IPS-18a (cell line): ENCODE measurements around the gene CRADD.
"Not testable (repeated sequence)": the region's sequence is repeated elsewhere in the genome, so short reads cannot be mapped to it uniquely, and the experiment has no call there.

Experiments used
- H3K27ac ChIP-seq: one replicate; pipeline ENCODE4 v1.5.1; 2013; ENCODE audit warnings: low read length
- H3K27me3 ChIP-seq: one replicate; pipeline ENCODE4 v1.6.1; 2013; ENCODE audit warnings: mild to moderate bottlenecking, low read length; ENCODE audit not compliant: control insufficient read depth, insufficient read depth
- H3K36me3 ChIP-seq: one replicate; pipeline ENCODE4 v1.6.1; 2013; ENCODE audit warnings: low read depth, low read length; ENCODE audit not compliant: control insufficient read depth
- H3K4me1 ChIP-seq: one replicate; pipeline ENCODE4 v1.6.1; 2013; ENCODE audit warnings: low read depth, low read length; ENCODE audit not compliant: control insufficient read depth
- H3K4me3 ChIP-seq: one replicate; pipeline ENCODE4 v1.5.1; 2013; ENCODE audit warnings: low read length
- H3K9ac ChIP-seq: one replicate; pipeline ENCODE4 v1.6.1; 2013; ENCODE audit warnings: mild to moderate bottlenecking, low read length, moderate library complexity
- H3K9me3 ChIP-seq: one replicate; pipeline ENCODE4 v1.6.1; 2013; ENCODE audit warnings: low read depth, low read length; ENCODE audit not compliant: control insufficient read depth

The CRADD gene

DNA sequence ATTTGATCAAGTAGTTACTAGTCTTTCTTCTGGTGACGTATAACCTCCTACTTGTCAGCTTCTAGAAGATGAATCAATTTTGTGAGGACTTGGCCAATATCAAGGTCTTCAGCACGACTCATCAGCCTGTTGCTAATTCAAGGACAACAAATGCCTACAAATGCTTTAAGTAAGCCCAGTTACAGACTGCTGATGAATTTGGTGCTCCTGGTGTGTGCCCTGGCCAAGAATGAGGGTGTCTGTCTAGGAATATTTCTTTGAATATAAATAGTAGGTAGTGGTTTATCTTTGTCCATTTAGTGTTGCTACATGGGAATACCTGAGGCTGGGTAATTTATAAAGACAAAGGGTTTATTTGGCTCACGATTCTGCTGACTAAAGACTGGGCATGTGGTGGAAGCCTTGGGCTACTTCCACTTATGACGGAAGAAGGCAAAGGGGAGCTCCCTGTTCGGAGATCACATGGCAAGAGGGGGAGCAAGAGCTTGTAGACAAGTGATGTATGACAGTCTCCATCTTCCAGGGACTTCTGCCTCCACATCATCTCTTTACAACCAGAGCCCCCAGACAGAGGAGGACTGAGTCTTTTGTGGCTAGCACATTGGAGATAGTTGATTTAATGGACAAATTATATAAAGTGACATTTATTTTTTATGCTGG lies 180.2 kb downstream of the CRADD start:
- Histone ChIP-seq H3K27ac (no peak overlapping the region), H3K9ac (no peak overlapping the region), H3K27me3 (no peaks in the 10 kb centered on the region), H3K36me3 (no peaks in the 10 kb centered on the region), H3K4me1 (no peaks in the 10 kb centered on the region), H3K9me3 (no peaks in the 10 kb centered on the region), H3K4me3 (no peak overlapping the region)

GRCh38 chr12:93857991-93858447 lies 180.8 kb downstream of the CRADD start:
- Histone ChIP-seq H3K9ac (no peak overlapping the region), H3K27me3 (no peaks in the 10 kb centered on the region), H3K27ac (no peak overlapping the region), H3K36me3 (no peaks in the 10 kb centered on the region), H3K9me3 (no peaks in the 10 kb centered on the region), H3K4me3 (no peak overlapping the region), H3K4me1 (no peaks in the 10 kb centered on the region)

DNA sequence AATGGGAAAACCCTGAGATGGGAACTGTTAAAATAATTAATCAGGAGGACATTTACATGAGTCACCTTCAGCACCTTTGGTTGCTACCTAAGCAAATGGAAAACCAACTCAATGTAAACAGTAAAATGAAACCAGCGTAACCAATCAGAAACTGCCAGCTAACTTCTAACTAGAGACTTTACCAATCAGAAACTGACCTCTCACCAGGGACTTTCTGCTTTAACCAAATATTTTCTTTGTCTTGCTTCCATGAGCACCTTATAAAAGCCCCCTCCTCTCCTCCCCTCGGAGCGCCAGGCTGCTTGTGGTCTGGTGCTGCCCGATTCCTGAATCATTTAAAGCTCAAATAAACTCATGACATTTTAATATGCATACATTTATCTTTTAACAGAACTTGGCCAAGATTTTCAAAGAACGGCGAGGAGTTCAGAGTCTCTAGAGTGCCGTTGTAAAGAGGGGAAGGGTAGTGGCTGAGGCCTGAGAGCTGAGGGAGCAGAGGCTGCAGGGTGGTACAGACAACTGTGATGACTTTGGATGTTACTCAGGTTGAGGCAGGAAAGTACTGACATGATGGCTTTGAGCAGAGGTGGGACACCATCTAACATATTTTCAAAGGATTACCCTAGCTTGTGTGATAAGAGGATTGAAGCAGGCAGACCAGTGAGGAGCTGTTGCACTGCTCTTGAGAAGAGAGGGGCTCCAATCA lies 183.6 kb downstream of the CRADD start:
- no peaks in the 10 kb centered on the region for H3K27me3 ChIP-seq
- no peak overlapping the region for H3K4me3 ChIP-seq
- H3K4me1 ChIP-seq: no peaks in the 10 kb centered on the region
- no peak overlapping the region for H3K27ac ChIP-seq
- no peaks in the 10 kb centered on the region for H3K36me3 ChIP-seq
- no peak overlapping the region for H3K9ac ChIP-seq
- H3K9me3 ChIP-seq: peaks cover 8% of the 10 kb centered on the region

GRCh38 chr12:93862424-93862823 lies 185.2 kb downstream of the CRADD start:
- H3K9me3 ChIP-seq: peaks cover 11% of the 10 kb centered on the region
- H3K27me3 ChIP-seq: no peaks in the 10 kb centered on the region
- no peak overlapping the region for H3K9ac ChIP-seq
- H3K4me1 ChIP-seq: no peaks in the 10 kb centered on the region
- H3K27ac ChIP-seq: no peak overlapping the region
- H3K36me3 ChIP-seq: no peaks in the 10 kb centered on the region
- no peak overlapping the region for H3K4me3 ChIP-seq

DNA sequence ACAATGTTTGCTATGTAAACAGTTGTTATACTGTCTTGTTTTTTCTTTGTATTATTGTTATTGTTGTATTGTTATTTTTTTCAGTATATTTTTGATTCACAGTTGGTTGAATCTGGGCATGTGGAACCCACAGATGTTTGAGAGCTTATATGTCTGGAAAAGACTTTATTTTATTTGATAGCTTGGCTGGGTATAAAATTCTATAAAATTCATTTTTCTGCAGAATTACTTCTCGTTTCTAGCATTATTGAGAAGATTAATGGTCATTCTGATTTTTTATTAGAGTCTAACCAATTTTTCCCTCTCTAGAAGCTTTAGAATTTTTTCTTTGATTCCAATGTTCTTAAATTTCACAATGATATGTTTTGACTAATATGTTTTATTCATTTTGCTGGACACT lies 188.6 kb downstream of the CRADD start:
- Histone ChIP-seq H3K36me3 (no peaks in the 10 kb centered on the region), H3K27me3 (no peaks in the 10 kb centered on the region), H3K4me3 (no peak overlapping the region), H3K9me3 (peaks cover 11% of the 10 kb centered on the region), H3K9ac (no peak overlapping the region), H3K4me1 (no peaks in the 10 kb centered on the region), H3K27ac (no peak overlapping the region)

- H3K4me3 ChIP-seq: no peak overlapping the region
- no peak overlapping the region for H3K9ac ChIP-seq
- no peak overlapping the region for H3K27ac ChIP-seq
- peaks cover 11% of the 10 kb centered on the region for H3K9me3 ChIP-seq
- H3K27me3 ChIP-seq: no peaks in the 10 kb centered on the region
- H3K36me3 ChIP-seq: no peaks in the 10 kb centered on the region
- H3K4me1 ChIP-seq: no peaks in the 10 kb centered on the region
Measured at GRCh38 chr12:93868771-93869170, 191.6 kb downstream of the CRADD start.

GRCh38 chr12:93870020-93870795 lies 193.0 kb downstream of the CRADD start:
- Histone ChIP-seq H3K27ac (no peak overlapping the region), H3K4me3 (no peak overlapping the region), H3K9ac (no peak overlapping the region), H3K4me1 (no peaks in the 10 kb centered on the region), H3K27me3 (no peaks in the 10 kb centered on the region), H3K36me3 (no peaks in the 10 kb centered on the region), H3K9me3 (peaks cover 7% of the 10 kb centered on the region)

GRCh38 chr12:93871566-93871965 lies 194.4 kb downstream of the CRADD start:
- H3K27ac ChIP-seq, H3K9me3 ChIP-seq, H3K36me3 ChIP-seq: not testable (repeated sequence)

DNA sequence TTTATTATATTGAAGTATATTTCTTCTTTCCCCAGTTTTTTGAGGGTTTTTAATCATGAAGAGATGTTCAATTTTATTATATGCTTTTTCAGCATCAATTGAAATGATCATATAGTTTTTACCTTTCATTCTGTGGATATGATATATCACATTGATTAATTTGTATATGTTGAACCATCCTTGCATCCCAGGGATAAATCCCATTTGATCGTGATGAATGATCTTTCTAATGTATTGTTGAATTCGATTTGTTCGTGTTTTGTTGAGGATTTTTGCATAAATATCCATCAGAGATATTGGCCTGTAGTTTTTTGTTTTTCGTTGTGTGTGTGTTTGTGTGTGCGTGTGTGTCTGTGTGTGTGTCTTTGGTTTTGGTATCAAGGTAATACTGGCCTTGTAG lies 196.4 kb downstream of the CRADD start:
- Histone ChIP-seq H3K36me3 (no peaks in the 10 kb centered on the region), H3K4me1 (no peaks in the 10 kb centered on the region), H3K9ac (no peak overlapping the region), H3K9me3 (no peaks in the 10 kb centered on the region), H3K27me3 (no peaks in the 10 kb centered on the region), H3K27ac (no peak overlapping the region), H3K4me3 (no peak overlapping the region)

More at GRCh38 chr12:93871566-93871965, 194.4 kb downstream of the CRADD start:
- not testable (repeated sequence) for H3K27me3 ChIP-seq, H3K9ac ChIP-seq, H3K4me3 ChIP-seq, H3K4me1 ChIP-seq

DNA sequence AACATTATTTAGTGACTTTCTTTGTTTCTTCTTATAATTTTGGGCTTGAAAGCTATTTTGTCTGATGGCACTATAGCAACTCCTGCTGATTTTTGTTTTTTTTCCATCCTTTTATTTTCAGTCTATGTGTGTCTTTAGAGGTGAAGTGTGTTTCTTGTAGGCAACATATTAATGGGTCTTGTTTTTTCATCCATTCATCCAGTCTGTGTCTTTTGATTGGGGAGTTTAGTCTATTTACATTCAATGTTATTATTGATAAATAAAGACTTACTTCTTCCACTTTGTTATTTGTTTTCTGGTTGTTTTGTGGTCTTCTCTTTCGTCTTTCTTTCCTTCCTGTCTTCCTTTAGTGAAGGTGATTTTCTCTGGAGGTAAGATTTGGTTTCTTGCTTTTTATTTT lies 198.0 kb downstream of the CRADD start:
- H3K9me3 ChIP-seq: no peaks in the 10 kb centered on the region
- H3K27me3 ChIP-seq: no peaks in the 10 kb centered on the region
- no peak overlapping the region for H3K27ac ChIP-seq
- no peaks in the 10 kb centered on the region for H3K36me3 ChIP-seq
- H3K9ac ChIP-seq: no peak overlapping the region
- H3K4me3 ChIP-seq: no peak overlapping the region
- H3K4me1 ChIP-seq: no peaks in the 10 kb centered on the region

GRCh38 chr12:93876360-93876759 lies 199.2 kb downstream of the CRADD start:
- Histone ChIP-seq H3K4me1 (no peaks in the 10 kb centered on the region), H3K27me3 (no peaks in the 10 kb centered on the region), H3K36me3 (no peaks in the 10 kb centered on the region), H3K9ac (no peak overlapping the region), H3K27ac (no peak overlapping the region), H3K4me3 (no peak overlapping the region), H3K9me3 (no peaks in the 10 kb centered on the region)
